ENCODE measurements around the gene NUCB1.

Gene NUCB1

DNA sequence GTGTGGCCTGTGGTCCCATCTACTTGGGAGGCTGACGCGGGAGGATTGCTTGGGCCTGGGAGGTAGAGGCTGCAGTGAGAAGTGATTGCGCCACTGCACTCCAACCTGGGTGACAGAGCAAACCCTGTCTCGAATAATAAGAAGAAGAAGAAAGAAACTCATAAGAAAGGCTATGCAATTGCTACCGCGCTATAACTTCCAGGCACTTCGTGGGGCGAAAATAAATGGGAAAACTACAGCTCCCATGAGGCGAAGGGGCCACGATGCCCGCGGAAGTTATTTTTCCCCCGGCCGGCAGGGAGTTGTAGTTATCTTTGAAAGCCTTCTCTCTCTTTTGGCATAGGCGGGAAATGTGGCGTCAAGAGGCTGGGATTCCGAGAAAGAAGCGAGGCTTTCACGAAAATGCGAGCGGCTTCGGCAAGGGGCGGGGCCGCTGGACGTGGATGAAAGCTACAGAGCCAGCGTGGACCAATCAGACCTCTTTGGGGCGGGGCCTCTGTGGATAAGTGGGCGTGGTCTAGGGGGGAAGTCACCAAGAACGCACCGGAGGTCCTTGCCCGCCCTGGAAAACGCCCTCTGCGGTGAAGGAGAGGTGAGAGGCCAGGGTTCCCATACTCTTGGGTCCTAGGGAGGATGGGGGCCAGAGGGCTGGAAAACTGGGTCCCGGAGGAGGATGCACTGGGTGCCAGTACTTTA, at the start of gene NUCB1:
NUCB1 (plus strand) TSS at position 532 of the 696 bp plus-strand sequence. CDS start 485 bp downstream, outside the sequence.
- Histone ChIP-seq H3K36me3 (ENCODE audit: insufficient read depth, low read depth, low read length) (peaks cover 14% of the 10 kb centered on the region), H3K4me3 (ENCODE audit: low read length) (peak within 1 kb of the TSS; percentile 85), H3K4me1 (ENCODE audit: insufficient read depth, low read length) (no peaks in the 10 kb centered on the region), H3K27ac (ENCODE audit: low read length) (no peak within 1 kb of the TSS), H3K9me3 (ENCODE audit: insufficient read depth, low read depth, low read length) (no peaks in the 10 kb centered on the region), H3K27me3 (ENCODE audit: insufficient read depth, low read length) (no peaks in the 10 kb centered on the region), H3K9ac (ENCODE audit: low read depth, low read length) (peak within 1 kb of the TSS; percentile 86)

DNA sequence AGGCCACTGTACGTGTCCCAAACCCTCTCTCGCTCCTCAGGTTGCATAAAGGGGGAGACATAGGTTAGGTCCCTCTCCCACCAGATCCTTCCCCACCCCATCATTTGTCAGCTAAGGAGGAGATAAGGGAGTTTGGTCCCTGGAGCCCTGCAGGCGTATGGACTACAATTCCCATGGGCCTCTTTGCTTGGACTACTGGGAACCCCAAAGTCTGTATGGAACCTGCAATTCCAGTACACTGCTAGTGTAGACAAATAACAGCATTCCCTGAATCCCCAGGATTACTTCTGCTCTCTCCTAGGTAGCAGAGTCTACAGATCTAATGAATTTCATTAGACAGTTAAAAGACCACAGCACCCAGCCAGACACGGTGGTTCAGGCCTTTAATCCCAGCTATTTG, 47.8 kb upstream of the NUCB1 start:
- no peaks in the 10 kb centered on the region for H3K27me3 ChIP-seq (ENCODE audit: insufficient read depth, low read length)
- no peak overlapping the region for H3K4me3 ChIP-seq (ENCODE audit: low read length)
- no peak overlapping the region for H3K27ac ChIP-seq (ENCODE audit: low read length)
- no peak overlapping the region for H3K9ac ChIP-seq (ENCODE audit: low read depth, low read length)
- H3K9me3 ChIP-seq (ENCODE audit: insufficient read depth, low read depth, low read length) = no peaks in the 10 kb centered on the region
- H3K4me1 ChIP-seq (ENCODE audit: insufficient read depth, low read length) = no peaks in the 10 kb centered on the region
- no peaks in the 10 kb centered on the region for H3K36me3 ChIP-seq (ENCODE audit: insufficient read depth, low read depth, low read length)

DNA sequence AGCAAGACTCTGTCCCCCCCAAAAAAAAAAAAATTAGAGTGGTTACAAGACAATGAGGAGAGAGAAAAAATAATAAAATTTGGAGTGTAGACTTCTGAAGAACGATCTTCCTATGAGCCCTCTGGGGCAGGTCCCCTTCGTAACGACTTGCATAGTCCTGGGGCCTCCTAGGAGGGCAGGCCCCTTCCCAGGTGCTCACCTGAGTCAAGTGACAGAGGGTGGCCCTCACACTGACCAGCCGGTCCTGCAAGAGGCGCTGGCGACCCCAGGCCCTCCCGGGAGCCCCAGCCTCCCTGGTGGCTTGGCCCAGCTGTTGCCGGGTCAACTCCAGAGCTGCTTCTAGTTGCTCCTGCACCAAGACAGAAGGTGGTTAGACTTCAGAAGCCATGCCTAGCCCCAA, 46.6 kb upstream of the NUCB1 start:
- Histone ChIP-seq H3K4me1 (ENCODE audit: insufficient read depth, low read length) (no peaks in the 10 kb centered on the region), H3K36me3 (ENCODE audit: insufficient read depth, low read depth, low read length) (no peaks in the 10 kb centered on the region), H3K27ac (ENCODE audit: low read length) (no peak overlapping the region), H3K27me3 (ENCODE audit: insufficient read depth, low read length) (no peaks in the 10 kb centered on the region), H3K9me3 (ENCODE audit: insufficient read depth, low read depth, low read length) (no peaks in the 10 kb centered on the region), H3K4me3 (ENCODE audit: low read length) (no peak overlapping the region), H3K9ac (ENCODE audit: low read depth, low read length) (no peak overlapping the region)

DNA sequence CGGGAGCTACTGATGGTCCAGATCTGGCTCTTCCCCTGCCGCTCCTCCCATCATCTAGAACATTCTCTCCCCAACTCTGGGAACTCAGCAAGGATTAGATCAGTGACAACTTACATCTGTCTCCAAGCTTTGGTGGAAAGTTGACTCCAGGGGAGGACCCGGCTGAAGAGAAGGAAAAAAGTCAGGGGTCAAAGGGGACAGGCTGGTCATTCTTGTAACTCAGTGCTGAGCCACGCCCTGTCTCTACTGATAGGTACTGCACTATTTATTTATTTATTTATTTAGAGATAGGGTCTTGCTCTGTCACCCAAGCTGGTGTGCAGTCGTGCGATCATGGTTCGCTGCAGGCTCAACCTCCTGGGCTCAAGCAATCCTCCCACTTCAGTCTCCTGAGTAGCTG, 46.0 kb upstream of the NUCB1 start:
- Histone ChIP-seq H3K9ac (ENCODE audit: low read depth, low read length) (no peak overlapping the region), H3K9me3 (ENCODE audit: insufficient read depth, low read depth, low read length) (no peaks in the 10 kb centered on the region), H3K4me3 (ENCODE audit: low read length) (no peak overlapping the region), H3K27me3 (ENCODE audit: insufficient read depth, low read length) (no peaks in the 10 kb centered on the region), H3K27ac (ENCODE audit: low read length) (no peak overlapping the region), H3K36me3 (ENCODE audit: insufficient read depth, low read depth, low read length) (no peaks in the 10 kb centered on the region), H3K4me1 (ENCODE audit: insufficient read depth, low read length) (no peaks in the 10 kb centered on the region)

DNA sequence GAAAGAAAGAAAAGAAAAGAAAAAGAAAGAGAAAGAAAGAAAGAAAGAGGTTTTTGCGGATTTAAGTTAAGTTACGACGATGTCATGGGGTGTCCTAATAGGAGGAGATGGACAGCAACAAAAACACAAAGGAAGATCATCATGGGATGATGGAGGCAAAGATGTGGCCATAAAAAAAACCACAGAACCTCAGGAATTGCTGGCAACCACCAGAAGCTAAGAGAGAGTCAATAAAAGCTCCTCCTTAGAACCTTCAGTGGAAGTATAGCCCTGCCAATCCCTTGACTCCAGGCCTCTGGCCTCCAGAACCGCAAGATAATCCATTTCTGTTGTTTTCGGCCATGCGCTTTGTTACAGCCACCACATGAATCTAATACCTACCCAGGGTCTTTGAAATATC, 43.2 kb upstream of the NUCB1 start:
- Histone ChIP-seq H3K9me3 (ENCODE audit: insufficient read depth, low read depth, low read length) (no peaks in the 10 kb centered on the region), H3K27me3 (ENCODE audit: insufficient read depth, low read length) (no peaks in the 10 kb centered on the region), H3K4me3 (ENCODE audit: low read length) (no peak overlapping the region), H3K36me3 (ENCODE audit: insufficient read depth, low read depth, low read length) (no peaks in the 10 kb centered on the region), H3K9ac (ENCODE audit: low read depth, low read length) (no peak overlapping the region), H3K4me1 (ENCODE audit: insufficient read depth, low read length) (no peaks in the 10 kb centered on the region), H3K27ac (ENCODE audit: low read length) (no peak overlapping the region)

DNA sequence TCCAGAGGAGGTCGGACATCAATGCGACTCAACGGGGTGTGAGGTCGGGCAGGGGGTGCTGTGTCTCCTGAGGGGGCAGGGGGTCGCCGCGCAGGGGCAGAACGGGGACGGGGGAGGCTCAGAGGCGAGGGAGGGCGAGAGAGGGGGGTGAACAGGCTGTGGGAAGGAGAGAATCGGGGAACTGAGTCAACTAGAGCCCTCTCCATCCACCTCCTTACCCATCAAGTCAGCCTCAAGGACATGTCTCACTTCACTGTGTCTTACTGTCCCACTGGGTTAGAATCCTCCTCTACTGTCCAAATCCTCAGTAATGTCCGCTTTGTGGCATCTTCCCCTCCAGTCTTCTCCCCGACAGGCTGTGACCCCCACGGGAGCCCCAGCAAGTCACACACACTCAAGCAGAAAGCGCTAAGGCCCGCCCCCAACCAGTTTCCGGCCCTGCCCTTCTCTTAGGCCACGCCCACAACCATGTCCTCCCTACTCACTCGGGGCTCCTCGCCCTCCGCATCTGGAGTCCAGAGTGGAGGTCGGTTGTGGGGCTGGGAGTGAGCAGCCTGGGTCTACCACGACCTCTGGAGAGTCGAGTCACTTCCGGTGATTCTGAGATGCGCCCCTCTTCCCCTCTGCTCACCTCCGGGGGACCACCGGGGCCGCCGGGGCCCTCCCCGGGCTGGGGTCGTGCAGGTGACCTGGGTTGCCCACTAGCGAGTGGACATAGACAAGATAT, 41.0 kb upstream of the NUCB1 start:
- Histone ChIP-seq H3K9me3 (ENCODE audit: insufficient read depth, low read depth, low read length) (no peaks in the 10 kb centered on the region), H3K4me3 (ENCODE audit: low read length) (no peak overlapping the region), H3K27ac (ENCODE audit: low read length) (no peak overlapping the region), H3K9ac (ENCODE audit: low read depth, low read length) (no peak overlapping the region), H3K27me3 (ENCODE audit: insufficient read depth, low read length) (no peaks in the 10 kb centered on the region), H3K36me3 (ENCODE audit: insufficient read depth, low read depth, low read length) (no peaks in the 10 kb centered on the region), H3K4me1 (ENCODE audit: insufficient read depth, low read length) (no peaks in the 10 kb centered on the region)

DNA sequence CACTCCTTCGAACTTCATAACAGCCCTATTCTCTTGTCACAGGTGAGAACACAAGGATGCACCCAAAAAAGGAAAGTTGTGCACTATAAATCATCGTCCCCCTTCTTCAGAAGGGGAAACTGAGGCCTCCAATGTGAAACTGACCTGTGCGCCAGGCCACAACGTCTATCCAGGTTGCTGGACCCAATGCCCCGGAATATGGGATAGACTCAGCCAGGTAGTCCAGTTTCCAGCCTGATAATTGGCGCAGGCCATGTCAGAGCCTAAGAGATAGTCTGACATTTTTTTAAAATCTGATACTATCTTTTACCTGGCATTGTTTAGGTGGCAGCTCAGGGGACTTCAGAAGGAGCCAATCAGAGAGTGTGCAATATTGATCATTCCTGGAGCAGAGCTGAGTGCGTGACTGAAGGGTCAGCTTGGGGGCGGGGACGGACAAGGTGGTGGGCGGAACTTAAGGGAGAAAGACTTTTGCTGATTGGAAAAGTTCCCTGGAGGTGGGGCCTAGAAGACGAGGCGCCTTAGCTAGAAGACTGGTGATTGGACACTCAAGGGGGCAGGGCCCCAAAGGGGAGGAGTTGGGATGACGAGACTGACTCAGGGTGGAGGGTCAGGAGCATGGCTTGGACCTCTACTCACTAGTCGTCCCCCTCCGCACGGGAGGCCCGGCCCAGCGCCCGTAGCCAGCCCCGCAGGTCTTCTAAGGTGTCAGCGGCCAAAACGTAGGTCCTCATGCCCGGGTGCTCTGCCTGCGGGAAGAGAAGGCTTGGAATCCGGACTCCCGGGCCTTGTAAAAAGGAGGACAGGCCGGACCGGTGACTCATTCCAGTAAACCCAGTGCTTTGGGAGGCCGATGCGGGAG, 40.2 kb upstream of the NUCB1 start:
- Histone ChIP-seq H3K9ac (ENCODE audit: low read depth, low read length) (no peak overlapping the region), H3K4me3 (ENCODE audit: low read length) (no peak overlapping the region), H3K36me3 (ENCODE audit: insufficient read depth, low read depth, low read length) (no peaks in the 10 kb centered on the region), H3K27me3 (ENCODE audit: insufficient read depth, low read length) (no peaks in the 10 kb centered on the region), H3K4me1 (ENCODE audit: insufficient read depth, low read length) (no peaks in the 10 kb centered on the region), H3K27ac (ENCODE audit: low read length) (no peak overlapping the region), H3K9me3 (ENCODE audit: insufficient read depth, low read depth, low read length) (no peaks in the 10 kb centered on the region)

DNA sequence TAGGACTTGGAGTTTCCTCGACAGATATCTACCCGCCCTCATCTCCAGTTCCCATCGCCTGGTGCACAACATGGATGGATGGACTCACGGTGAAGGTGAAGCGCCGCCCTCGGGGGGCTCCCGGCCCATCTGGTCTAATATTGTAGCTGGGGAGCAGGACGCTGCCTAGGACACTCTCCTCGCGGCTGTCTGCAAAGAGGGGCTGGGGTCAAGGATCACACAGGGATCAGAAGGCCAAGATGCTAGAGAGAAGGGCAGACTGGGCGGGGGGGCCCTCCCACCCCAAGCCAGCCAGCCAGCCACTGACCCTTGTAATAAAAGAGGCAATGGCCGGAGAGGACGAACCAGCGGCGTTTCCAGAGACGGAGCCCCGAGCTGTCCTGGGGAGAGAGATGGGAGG, 38.8 kb upstream of the NUCB1 start:
- H3K4me3 ChIP-seq (ENCODE audit: low read length) = no peak overlapping the region
- no peaks in the 10 kb centered on the region for H3K36me3 ChIP-seq (ENCODE audit: insufficient read depth, low read depth, low read length)
- no peaks in the 10 kb centered on the region for H3K4me1 ChIP-seq (ENCODE audit: insufficient read depth, low read length)
- H3K27me3 ChIP-seq (ENCODE audit: insufficient read depth, low read length) = no peaks in the 10 kb centered on the region
- H3K27ac ChIP-seq (ENCODE audit: low read length) = no peak overlapping the region
- H3K9me3 ChIP-seq (ENCODE audit: insufficient read depth, low read depth, low read length) = no peaks in the 10 kb centered on the region
- no peak overlapping the region for H3K9ac ChIP-seq (ENCODE audit: low read depth, low read length)

DNA sequence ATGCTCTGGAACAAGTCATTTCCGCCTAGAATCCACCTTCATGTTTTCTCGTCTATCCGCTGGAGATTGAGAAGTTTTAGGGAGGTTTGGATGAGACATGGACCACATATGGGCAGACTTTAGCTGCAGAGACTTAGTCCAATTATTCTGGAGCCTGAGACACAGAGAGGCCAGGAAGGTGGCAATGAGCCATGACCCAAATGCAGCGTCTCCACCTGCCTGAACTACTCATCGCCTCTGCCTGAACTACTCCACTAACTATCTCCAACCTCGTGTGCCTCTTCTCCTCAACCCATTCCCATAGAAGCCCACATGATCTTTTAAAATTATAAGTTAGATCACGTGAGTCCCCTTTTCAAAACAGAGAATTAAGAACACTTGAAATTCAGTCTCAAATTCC, 37.3 kb upstream of the NUCB1 start:
- Histone ChIP-seq H3K36me3 (ENCODE audit: insufficient read depth, low read depth, low read length) (no peaks in the 10 kb centered on the region), H3K9ac (ENCODE audit: low read depth, low read length) (no peak overlapping the region), H3K27me3 (ENCODE audit: insufficient read depth, low read length) (no peaks in the 10 kb centered on the region), H3K4me3 (ENCODE audit: low read length) (no peak overlapping the region), H3K9me3 (ENCODE audit: insufficient read depth, low read depth, low read length) (no peaks in the 10 kb centered on the region), H3K4me1 (ENCODE audit: insufficient read depth, low read length) (peaks cover 2% of the 10 kb centered on the region; the same call in 1 of the 2 replicates), H3K27ac (ENCODE audit: low read length) (no peak overlapping the region)

DNA sequence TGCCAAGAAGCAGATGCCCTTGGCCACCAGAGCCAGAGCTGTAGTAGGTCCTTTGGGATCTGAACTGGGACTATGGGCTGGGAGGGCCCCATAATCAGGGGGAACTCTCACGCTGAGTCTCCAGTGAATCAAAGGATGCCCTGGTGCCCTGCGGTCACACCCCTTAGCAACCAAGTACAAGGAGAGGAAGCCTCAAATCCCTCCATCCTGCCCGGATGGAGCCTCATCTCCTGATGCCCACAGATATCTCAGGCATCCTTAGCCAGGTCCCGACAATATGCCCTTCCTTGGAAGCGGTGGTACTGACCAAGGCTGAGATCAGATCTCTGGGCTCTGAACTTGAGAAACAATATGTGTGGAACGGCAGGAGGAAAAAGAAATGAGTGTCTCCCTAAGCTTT, 33.4 kb upstream of the NUCB1 start:
- Histone ChIP-seq H3K27ac (ENCODE audit: low read length) (no peak overlapping the region), H3K36me3 (ENCODE audit: insufficient read depth, low read depth, low read length) (no peaks in the 10 kb centered on the region), H3K9me3 (ENCODE audit: insufficient read depth, low read depth, low read length) (no peaks in the 10 kb centered on the region), H3K4me3 (ENCODE audit: low read length) (no peak overlapping the region), H3K9ac (ENCODE audit: low read depth, low read length) (no peak overlapping the region), H3K27me3 (ENCODE audit: insufficient read depth, low read length) (no peaks in the 10 kb centered on the region), H3K4me1 (ENCODE audit: insufficient read depth, low read length) (peaks cover 12% of the 10 kb centered on the region)

DNA sequence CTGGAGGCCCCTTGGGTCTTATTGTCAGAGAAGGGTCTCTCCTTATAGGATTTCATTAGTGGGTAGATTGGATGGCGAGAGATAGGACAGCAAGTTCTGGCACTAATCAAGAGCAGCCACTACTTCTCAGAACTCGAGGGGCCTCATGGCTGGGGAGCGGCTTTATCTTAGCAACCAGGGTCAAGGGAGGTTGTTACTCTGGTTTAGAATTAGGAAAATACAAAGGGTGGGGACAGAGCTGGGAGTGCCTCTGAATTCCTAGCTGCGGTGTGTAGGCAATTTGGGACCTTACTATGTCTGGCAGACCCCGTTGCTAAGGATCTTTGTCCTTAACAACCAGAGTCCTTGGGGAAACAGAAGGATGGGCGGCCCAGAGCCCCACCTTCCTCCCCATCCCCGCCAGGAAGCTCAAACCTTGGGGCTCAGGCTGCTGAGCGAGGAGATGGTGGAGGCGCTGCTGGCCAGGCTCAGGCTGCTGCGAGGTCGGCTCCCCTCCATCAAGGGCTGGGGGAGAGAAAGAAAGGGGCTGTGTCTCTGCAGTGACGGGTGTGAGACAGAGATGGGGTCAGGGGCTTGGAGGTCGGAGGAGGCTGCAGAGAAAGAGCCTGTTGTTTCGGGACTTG, 32.9 kb upstream of the NUCB1 start:
- Histone ChIP-seq H3K27ac (ENCODE audit: low read length) (no peak overlapping the region), H3K4me3 (ENCODE audit: low read length) (no peak overlapping the region; the same call in 1 of the 2 replicates), H3K4me1 (ENCODE audit: insufficient read depth, low read length) (peaks cover 12% of the 10 kb centered on the region), H3K9me3 (ENCODE audit: insufficient read depth, low read depth, low read length) (no peaks in the 10 kb centered on the region), H3K36me3 (ENCODE audit: insufficient read depth, low read depth, low read length) (no peaks in the 10 kb centered on the region), H3K27me3 (ENCODE audit: insufficient read depth, low read length) (no peaks in the 10 kb centered on the region), H3K9ac (ENCODE audit: low read depth, low read length) (no peak overlapping the region)

Data from iPS-20b (cell line).